ENCODE data around the gene KDM1A.

- TF ChIP-seq POLR2A (IDR thresholded peaks at IDR 0.05; ENCODE audit: extremely low read depth, insufficient read length) (no peak), CTCF (IDR thresholded peaks at IDR 0.05; ENCODE audit: low read depth, low read length) (no peak)
Observed at GRCh38 chr1:23103001-23103889, 84.0 kb downstream of the KDM1A start.

All from NB4 (cell line).